Activated naive CD4-positive, alpha-beta T cell treated with anti-CD3 and anti-CD28 coated beads, Interleukin-2, amount 50 U/mL, for 16 hours (primary cell): ENCODE results near the gene LEPROT.

Experiments
- DNase-seq: peaks from one replicate; pipeline ENCODE4 v3.0.0-alpha.2; 2020

Gene LEPROT

GRCh38 chr1:65478379-65479026, 58.0 kb downstream of the LEPROT start:
- DNase-seq, result no peak

- no peak for DNase-seq
These were observed 59.2 kb downstream of the LEPROT start for GRCh38 chr1:65479554-65480204.

GRCh38 chr1:65480684-65481405, 60.4 kb downstream of the LEPROT start:
- no peak for DNase-seq

- no peak for DNase-seq
These were observed 63.7 kb downstream of the LEPROT start for GRCh38 chr1:65483993-65484754.
